HG03060 (cell line): ENCODE data around the gene SLFNL1.

Experiments used
- ATAC-seq: cut with Tn5 transposase; IDR thresholded peaks from one replicate; pipeline ENCODE4 v1.9.1; 2021; ENCODE audit warnings: low read depth, moderate number of reproducible peaks; ENCODE audit not compliant: unreplicated experiment

The SLFNL1 gene

GRCh38 chr1:41020654-41021053, 871 bp downstream of the SLFNL1 start:
- no peak for ATAC-seq

- no peak for ATAC-seq
Measured at GRCh38 chr1:41020109-41020576, 1.4 kb downstream of the SLFNL1 start.

- no peak for ATAC-seq
Measured at GRCh38 chr1:41019353-41019745, 2.2 kb downstream of the SLFNL1 start.

- no peak for ATAC-seq
Measured at GRCh38 chr1:41018018-41018410, 3.5 kb downstream of the SLFNL1 start.

- no peak for ATAC-seq
Measured at GRCh38 chr1:41017141-41018017, 4.1 kb downstream of the SLFNL1 start.

DNA sequence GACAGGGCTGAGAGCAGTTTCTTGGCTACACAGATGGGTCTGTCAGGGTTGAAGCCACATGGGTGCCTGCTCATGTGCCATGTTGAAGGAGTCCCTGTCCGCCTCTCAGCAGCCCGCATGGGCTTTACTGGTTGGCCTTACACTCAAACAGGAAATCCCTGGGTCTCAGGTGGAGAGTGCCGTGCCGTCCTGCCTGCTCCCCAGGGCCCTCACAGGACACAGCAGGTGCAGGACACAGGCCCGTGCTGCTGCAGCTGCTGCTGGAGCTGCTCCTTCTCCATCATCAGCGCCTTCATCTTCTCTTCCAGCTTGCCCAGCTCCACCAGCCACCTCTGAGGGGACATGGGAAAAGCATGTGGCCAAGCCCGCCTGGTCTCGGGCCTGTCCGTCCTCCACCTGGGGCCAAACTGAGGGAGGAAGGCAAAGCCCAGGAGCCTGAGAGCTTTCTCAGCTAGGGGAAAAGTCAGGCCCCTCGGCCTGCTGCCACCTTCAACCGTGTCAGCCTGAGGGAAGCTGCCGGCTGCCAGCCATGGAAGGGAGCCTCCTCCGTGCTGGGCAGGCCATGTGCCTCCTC, 5.5 kb downstream of the SLFNL1 start:
- ATAC-seq = no peak

GRCh38 chr1:41015281-41015896, 6.1 kb downstream of the SLFNL1 start:
- ATAC-seq = no peak

GRCh38 chr1:41014871-41015270, 6.7 kb downstream of the SLFNL1 start:
- ATAC-seq = no peak

DNA sequence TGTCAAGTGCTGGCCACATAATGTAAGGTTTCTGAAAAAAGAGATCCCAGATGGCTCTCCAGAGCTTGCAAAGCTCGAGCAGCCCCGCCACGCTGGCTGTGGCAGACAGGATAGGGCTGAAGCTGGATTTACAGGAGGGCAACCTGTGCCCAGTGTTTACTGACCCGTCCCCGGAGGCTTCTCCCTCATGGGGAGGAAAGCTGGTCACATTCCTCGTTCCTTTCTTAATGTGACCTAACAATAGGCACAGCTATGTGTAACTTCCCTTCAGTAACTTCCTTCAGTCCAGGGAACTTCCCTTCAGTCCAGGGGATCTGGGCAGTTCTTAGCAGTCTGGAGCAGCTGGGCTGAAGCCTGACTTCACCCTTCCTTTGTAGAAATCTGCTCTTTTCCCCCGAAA, 7.7 kb downstream of the SLFNL1 start:
- ATAC-seq = no peak

GRCh38 chr1:41013024-41013423, 8.5 kb downstream of the SLFNL1 start:
- no peak for ATAC-seq

DNA sequence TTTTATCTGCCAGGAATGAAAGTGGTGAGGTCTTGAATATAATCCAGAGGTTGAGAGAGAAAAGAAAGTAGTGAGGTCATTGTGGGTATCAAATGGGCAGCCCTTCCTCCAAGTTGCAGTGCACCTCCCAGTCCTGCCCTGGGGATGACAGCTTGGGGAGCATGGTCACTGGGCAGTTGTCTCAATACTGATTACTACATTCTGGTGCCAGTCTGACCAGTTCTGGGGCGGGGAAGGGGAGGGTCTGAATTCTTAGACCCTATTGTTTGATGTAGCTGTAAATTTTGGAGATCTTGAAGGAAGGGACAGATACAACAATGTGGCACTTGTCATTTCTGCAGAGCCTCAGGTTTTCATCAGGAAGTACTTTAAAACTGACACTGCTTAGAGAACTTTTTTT, 11.2 kb downstream of the SLFNL1 start:
- no peak for ATAC-seq

DNA sequence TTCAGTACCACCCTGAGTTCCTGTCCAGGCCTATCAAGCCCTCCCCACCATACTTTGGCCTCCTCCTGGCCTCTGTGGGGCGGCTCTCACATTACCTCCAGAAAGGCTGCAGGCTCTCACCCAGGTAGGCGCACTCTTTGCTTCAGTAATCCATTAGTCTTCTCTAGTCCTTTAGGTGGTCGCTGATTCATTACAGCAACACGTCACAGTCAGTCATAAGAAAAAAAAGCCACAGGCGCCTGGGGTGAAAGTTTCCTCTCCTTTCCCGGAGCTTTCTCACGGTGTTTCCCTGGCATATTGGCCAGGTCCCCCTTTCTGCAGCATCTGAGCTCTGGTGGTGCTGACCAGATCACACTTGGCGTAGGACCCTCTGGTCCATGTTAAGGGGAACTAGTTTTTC, 12.1 kb downstream of the SLFNL1 start:
- ATAC-seq = no peak

DNA sequence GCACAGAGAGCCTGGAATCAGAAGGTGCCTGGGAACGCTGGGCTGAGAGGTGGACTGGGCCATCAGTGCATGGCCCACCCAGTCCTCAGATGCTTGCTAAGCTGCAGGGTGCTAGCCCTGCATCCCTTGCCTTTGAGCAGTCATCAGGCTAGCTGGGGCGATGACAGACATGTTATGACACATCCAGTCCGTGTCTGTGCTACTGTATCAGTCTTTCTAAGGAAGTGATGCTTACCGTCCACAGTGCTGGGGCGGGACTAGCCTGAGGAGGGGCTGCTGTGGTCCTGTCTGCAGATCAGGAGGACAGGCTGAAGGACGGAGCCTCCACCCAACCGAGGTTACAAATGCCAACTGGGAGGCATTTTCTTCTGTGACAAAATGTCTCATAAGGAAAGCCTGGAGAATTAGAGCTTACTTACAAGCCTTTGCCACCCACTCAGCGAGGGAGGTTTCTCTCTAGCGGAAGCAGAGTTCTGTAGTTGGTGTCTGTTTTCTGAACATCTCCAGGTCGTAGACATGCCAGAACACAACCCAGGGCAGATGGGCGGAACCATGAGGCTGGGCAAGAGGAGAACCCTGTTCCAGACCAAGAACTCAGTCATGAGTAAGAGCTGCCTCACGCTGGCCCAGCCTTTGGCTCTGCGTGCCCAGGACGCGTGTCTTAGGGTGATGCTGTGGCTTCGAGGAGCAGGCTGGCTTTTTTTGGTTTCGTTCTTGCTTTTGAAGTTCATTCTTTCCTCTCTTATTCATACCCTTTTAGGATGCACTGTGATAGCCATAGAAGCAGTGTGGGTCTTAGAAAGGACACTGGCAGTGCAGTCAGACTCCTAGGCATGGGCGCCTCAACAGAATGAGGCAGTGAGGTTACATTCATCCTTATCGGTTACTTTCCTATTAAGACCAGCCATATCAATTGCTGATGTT, 14.3 kb downstream of the SLFNL1 start:
- ATAC-seq = no peak

- no peak for ATAC-seq
Measured at GRCh38 chr1:41005876-41006275, 15.6 kb downstream of the SLFNL1 start.

DNA sequence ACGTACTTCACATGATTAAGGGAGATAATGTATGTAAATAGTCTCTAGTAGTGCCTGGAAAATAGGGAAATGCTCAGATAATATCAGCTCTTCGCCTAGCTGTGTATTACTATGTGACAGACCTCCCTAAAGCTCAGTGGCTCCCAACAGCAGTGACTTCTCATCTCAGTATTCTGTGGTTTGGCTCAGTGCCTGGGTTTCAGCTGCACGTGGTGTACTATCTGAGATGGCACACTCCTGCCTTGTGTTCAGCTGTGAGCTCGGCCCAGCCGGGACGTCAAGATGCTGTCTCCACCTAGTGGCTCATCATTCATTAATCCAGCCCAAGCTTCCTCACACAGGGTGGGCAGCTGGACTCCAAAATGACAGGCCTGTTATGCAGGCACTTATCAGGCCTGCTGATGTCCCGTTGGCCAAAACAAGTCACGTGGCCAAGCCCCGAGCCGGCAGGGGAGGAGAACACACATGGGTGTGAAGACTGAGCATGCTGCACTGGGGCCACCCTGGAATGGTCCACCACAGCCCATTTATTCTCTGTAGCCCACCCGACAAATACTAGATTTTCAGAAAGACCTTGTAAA, 17.8 kb downstream of the SLFNL1 start:
- ATAC-seq = peak; percentile 93

DNA sequence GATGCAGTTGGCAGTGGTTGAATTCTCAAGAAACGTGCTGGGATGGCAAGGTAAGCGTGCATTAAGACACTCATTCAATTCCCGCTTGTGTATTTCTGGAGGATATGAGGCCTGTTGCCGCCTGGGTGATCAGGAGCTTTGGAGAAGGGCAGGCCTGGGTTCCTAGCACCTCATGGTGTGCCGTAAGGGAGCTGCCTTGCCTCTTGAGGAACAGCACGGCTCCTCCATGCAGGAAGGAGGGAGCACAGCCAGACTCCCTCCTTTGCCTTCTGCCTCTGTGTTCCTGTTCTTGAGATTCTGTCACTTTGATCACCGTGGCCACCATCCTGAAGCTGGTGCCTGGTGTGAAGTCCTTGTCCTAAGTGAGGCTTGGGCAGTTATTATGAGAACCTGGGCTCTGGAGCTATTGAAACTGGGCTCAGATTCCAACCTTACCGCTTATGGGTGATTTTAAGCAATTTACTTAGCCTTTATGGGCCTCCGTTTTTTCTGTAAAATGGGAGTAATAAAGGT, 18.3 kb downstream of the SLFNL1 start:
- no peak for ATAC-seq

GRCh38 chr1:40998668-40999067, 22.9 kb downstream of the SLFNL1 start:
- ATAC-seq = no peak

DNA sequence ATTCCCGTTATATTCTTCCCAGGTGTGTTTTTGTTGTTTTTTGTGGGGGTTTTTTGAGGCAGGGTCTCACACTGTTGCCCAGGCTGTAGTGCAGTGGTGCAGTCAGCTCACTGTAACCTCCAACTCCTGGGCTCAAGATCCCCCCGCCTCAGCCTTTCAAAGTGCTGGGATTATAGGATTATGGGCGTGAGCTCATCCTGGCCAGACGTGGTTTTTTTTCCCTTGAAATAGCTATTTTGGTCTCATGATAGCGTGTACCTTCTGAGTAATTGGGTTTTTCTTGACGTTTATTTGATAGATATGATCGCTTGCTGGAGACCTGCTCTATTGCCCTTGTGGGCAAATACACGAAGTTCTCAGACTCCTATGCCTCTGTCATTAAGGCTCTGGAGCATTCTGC, 24.4 kb downstream of the SLFNL1 start:
- no peak for ATAC-seq

DNA sequence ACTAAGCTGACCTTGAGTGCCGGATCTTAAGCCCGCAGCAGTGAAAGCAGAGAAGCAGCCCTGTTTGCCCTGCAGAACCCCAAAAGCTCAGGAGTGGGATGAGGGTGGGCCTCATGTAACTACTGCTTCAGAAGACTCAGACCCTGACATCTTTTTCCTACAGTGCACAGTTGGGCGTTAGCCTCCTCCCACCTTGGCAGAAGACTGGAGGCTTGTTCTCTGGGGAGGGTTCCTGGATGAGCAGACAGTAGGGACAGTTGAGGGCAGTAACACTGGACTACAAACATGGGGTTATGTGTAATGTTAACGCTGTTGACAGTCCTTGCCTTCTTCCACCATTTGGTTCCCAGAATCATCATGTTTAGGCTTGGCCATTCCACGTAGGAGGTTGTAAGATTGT, 32.5 kb downstream of the SLFNL1 start:
- ATAC-seq = no peak

DNA sequence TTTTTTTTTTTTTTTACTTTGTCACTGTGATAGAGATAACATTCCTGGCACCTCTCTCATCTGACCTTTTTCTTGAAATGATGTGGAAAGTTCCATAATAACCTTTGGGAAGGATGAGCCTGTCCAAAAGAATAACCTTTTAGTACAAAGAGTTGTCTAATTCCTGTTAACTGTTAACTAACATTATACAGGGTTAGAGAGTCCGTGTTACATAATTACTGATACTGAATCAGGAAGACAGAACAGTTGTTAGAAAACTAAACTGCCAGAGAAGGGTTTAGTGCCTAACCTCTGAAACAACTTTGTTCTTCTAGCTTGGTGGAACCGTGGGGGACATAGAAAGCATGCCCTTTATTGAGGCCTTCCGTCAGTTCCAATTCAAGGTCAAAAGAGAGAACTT, 33.2 kb downstream of the SLFNL1 start:
- ATAC-seq = no peak
